Adrenal gland (tissue), 5 donors: ENCODE data around the gene NAB2.

ENCODE experiments used
- CTCF ChIP-seq, 6 experiments: fragments of 450-650 bp in 4 of 6; fragments of 200-600 bp in 2 of 6; sonication (generic) in 1 of 6; IDR thresholded peaks; 1 replicate in 5 of 6; 2 replicates in 1 of 6; pipeline versions ENCODE4 v1.5.1 to v1.8.0; 2016 to 2021; ENCODE audit warnings: antibody characterized with exemption in 6 of 6, mild to moderate bottlenecking in 2 of 6, moderate library complexity in 1 of 6
- POLR2A ChIP-seq, 2 donors: fragments of 450-650 bp; IDR thresholded peaks; one replicate each; pipeline ENCODE4 v1.6.1; 2017; ENCODE audit warnings: antibody characterized with exemption in 2 of 2, mild to moderate bottlenecking in 2 of 2, moderate library complexity in 1 of 2
- donor health status: DM: no; HTN: no; CAD: no.

GRCh38 chr12:57109207-57110103 lies 20.5 kb downstream of the NAB2 start:
- no peak for TF ChIP-seq CTCF (IDR thresholded peaks at IDR 0.05)
- TF ChIP-seq POLR2A (IDR thresholded peaks at IDR 0.05): no peak
